PC-9 (cell line): ENCODE results near the gene KRTAP4-9.

Source experiments
- CTCF ChIP-seq: fragments of 200-600 bp; sonication (generic); conservative IDR thresholded peaks from 2 replicates; pipeline ENCODE4 v1.6.1; 2017; ENCODE audit warnings: mixed run types, antibody characterized with exemption, mild to moderate bottlenecking, moderate library complexity
- EZH2 ChIP-seq: fragments of 200-600 bp; sonication (generic); IDR thresholded peaks from 2 replicates; pipeline ENCODE4 v1.8.0; 2017; ENCODE audit warnings: antibody characterized with exemption, low read depth

GRCh38 chr17:41147531-41148204, 42.5 kb downstream of the KRTAP4-9 start:
- TF ChIP-seq CTCF (no peak), EZH2 (no peak)
